Measurements from ENCODE around the gene C14orf39. TPM values are rescaled to one million over a fixed set of nuclear protein-coding genes. Genes with fewer than 3 reads are reported as not detected.

C14orf39 gene
- total and polyA plus RNA-seq, 2 of the 8 experiments (the other 6 are each of a cell fraction or from before 2014, with no cell fraction given) = 0.18 to 1.2 TPM

DNA sequence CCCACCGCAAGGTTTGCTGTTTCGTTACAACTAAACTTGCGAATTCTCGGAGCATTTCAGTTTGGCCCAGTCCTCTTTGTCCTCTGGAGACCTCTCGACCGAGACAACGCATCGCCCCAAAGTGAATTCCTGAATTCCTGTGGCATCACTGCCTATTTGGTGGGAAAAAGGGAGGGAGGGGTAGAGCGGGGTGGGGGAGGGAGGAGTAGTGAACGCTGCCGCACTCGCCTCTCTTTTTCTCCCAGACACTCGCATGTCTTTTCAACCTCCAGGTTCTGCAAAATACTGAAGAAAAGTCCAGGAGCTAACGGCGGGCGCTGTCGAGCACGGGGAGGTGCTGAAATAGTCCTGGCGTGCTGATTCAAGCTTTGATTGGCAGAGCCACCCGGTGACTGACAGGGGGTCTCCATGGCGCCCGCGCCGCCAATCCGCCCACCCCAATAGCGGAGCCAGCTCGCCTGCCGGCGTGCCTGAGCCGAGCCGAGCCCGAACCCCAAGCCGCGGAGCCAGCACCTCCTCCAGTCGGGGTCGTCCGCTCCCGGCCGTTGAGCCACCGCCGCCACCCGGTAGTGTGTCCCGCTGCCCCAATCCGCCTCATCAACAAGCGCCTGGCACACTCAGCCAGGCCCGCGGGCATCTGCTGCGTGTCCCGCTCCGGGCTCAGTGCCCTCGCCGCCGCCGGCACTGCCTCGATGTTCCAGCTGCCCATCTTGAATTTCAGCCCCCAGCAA, 23.0 kb upstream of the C14orf39 start, which contains the start of gene SIX6:
TSS of gene SIX6 (plus strand) at position 440 of the 731 bp plus-strand sequence. CDS start at position 693, 253 bp downstream.
- peak; percentile 73 for FAIRE-seq
- peaks cover 79 to 99% (median 91%) of the 10 kb centered on the region in 4 experiments for H3K27me3 ChIP-seq (replicated peaks in 1 of 4; ENCODE audit: control insufficient read depth in 3 of 4, extremely low read depth in 1 of 4, insufficient read depth in 3 of 4, low read length in 3 of 4)
- H3K4me1 ChIP-seq (replicated peaks in 1 of 4; ENCODE audit: control insufficient read depth in 3 of 4, insufficient read depth in 4 of 4, low read length in 3 of 4) = peaks cover 17 to 48% (median 24%) of the 10 kb centered on the region in 4 experiments
- H4K5ac ChIP-seq (ENCODE audit: insufficient read length, low read depth, low read length) = no peak within 1 kb of the TSS
- peak in 1 of 2 experiments; percentile 89 for DNase-seq (ENCODE audit: low read depth in 1 of 2, low spot score in 2 of 2)
- H3K9me3 ChIP-seq (ENCODE audit: insufficient read depth in 2 of 2, low read depth in 1 of 2, low read length in 1 of 2) = no peaks in the 10 kb centered on the region
- no peak within 1 kb of the TSS for H3K23ac ChIP-seq (ENCODE audit: insufficient read length)
- H3K23me2 ChIP-seq (ENCODE audit: low read depth, low read length) = peaks cover 7% of the 10 kb centered on the region; the same call in 1 of the 2 replicates
- peak within 1 kb of the TSS; percentile 84; the same call in 1 of the 2 replicates for H2BK15ac ChIP-seq (ENCODE audit: low read length)
- no peak within 1 kb of the TSS for H2AK5ac ChIP-seq (ENCODE audit: low read depth, low read length)
- H4K8ac ChIP-seq (ENCODE audit: extremely low read depth, insufficient read depth, low read length) = peak within 1 kb of the TSS; percentile 71
- peaks cover 0 to 25% of the 10 kb centered on the region in 2 experiments for H4K20me1 ChIP-seq (replicated peaks in 1 of 2; ENCODE audit: control insufficient read depth in 1 of 2, insufficient read depth in 2 of 2, low read length in 2 of 2)
- peak within 1 kb of the TSS; percentile 78 to 88 for H3K4me2 ChIP-seq (ENCODE audit: insufficient read depth in 1 of 2, low read depth in 2 of 2, low read length in 2 of 2)
- no peak within 1 kb of the TSS for H2AFZ ChIP-seq (ENCODE audit: low read length)
- H3K9ac ChIP-seq (replicated peaks in 1 of 4; ENCODE audit: extremely low read depth in 1 of 4, low read depth in 3 of 4, low read length in 3 of 4) = no peak within 1 kb of the TSS
- H3K36me3 ChIP-seq (ENCODE audit: control insufficient read depth in 2 of 4, insufficient read depth in 4 of 4, low read length in 3 of 4) = peaks cover 0 to 8% (median 0%) of the 10 kb centered on the region in 4 experiments; a peak in 1 of 8 replicates
- no peak within 1 kb of the TSS for H3K56ac ChIP-seq (replicated peaks; ENCODE audit: insufficient read length, low read depth, low read length)
- no peaks in the 10 kb centered on the region for H3K79me2 ChIP-seq (ENCODE audit: control insufficient read depth in 1 of 2, insufficient read depth in 2 of 2, low read length in 2 of 2)
- H3K14ac ChIP-seq (ENCODE audit: insufficient read length) = no peak within 1 kb of the TSS
- ChIA-PET POLR2A (ENCODE audit: partially characterized antibody) (interaction anchor here (1.0 to 1.5 kb wide), 3 partner anchors 144 to 258 kb away, joined by 3 to 5 read pairs (median 3); no protein-coding TSS in a partner anchor), CTCF (ENCODE audit: partially characterized antibody) (interaction anchor here (0.6 to 1.5 kb wide), 8 partner anchors 26 to 325 kb away, joined by 3 to 4 read pairs (median 4); no protein-coding TSS in a partner anchor)
- H3K4me3 ChIP-seq (ENCODE audit: extremely low read depth in 1 of 4, insufficient read depth in 2 of 4, low read depth in 3 of 4, low read length in 4 of 4) = peak within 1 kb of the TSS; percentile 23 to 57 (median 48); a peak in 7 of 8 replicates
- no peak within 1 kb of the TSS for H2BK120ac ChIP-seq (replicated peaks; ENCODE audit: low read depth, low read length)
- no peak within 1 kb of the TSS for H3K27ac ChIP-seq (ENCODE audit: low read depth, low read length)
- H3K4ac ChIP-seq (replicated peaks; ENCODE audit: insufficient read length, low read depth, low read length) = peak within 1 kb of the TSS; percentile 47
- H3K79me1 ChIP-seq (ENCODE audit: low read depth, low read length) = no peaks in the 10 kb centered on the region
- no peak within 1 kb of the TSS for H4K91ac ChIP-seq (replicated peaks; ENCODE audit: insufficient read length, low read length)
- H2BK5ac ChIP-seq (ENCODE audit: low read depth, low read length) = no peak within 1 kb of the TSS; the same call in 1 of the 2 replicates
- WGBS, 2 experiments (ENCODE audit: extremely low coverage in 1 of 2, insufficient coverage in 1 of 2, insufficient read length in 1 of 2, insufficient replicate concordance in 2 of 2, low coverage in 1 of 2, low lambda C conversion rate in 2 of 2, missing lambda C conversion rate in 1 of 2) = 2% methylated on average over 49 of the region's 55 CpGs; no CpG with 5 or more reads in 1 of the 2 experiments
- H3K18ac ChIP-seq (ENCODE audit: extremely low read depth, low read length) = no peak within 1 kb of the TSS; the same call in 1 of the 2 replicates
- no peak within 1 kb of the TSS for H2BK20ac ChIP-seq (ENCODE audit: low read length)
- H2BK12ac ChIP-seq (ENCODE audit: low read depth, low read length) = peak within 1 kb of the TSS; percentile 12
- no peak for TF ChIP-seq HDAC6 (IDR thresholded peaks at IDR 0.05; ENCODE audit: low read depth, low read length)
- no peak for TF ChIP-seq SP2 (IDR thresholded peaks at IDR 0.05; ENCODE audit: low read length)
- 0 out of 3 replicates have a peak, but pooled peaks of 1 of the 2 experiments have one; percentile 12 for TF ChIP-seq EP300 (IDR thresholded peaks at IDR 0.05; ENCODE audit: borderline replicate concordance in 1 of 2, low read depth in 2 of 2, low read length in 2 of 2)
- TF ChIP-seq BACH1 (IDR thresholded peaks at IDR 0.05; ENCODE audit: low read length) = no peak
- no peak for TF ChIP-seq JUN (IDR thresholded peaks at IDR 0.05; ENCODE audit: low read depth, low read length)
- TF ChIP-seq NANOG (IDR thresholded peaks at IDR 0.05; ENCODE audit: insufficient read depth, low read depth, low read length, poor library complexity, severe bottlenecking) = no peak
- no peak for TF ChIP-seq TCF12 (IDR thresholded peaks at IDR 0.05; ENCODE audit: low read depth, low read length)
- no peak for TF ChIP-seq TAF7 (optimal IDR thresholded peaks at IDR 0.05; ENCODE audit: borderline replicate concordance, low read depth, low read length)
- TF ChIP-seq EGR1 (IDR thresholded peaks at IDR 0.05; ENCODE audit: borderline replicate concordance, low read depth, low read length) = no peak
- TF ChIP-seq CHD1 (IDR thresholded peaks at IDR 0.05; ENCODE audit: low read depth, low read length) = no peak
- TF ChIP-seq SIRT6 (IDR thresholded peaks at IDR 0.05; ENCODE audit: low read length) = no peak
- 0 out of 2 replicates have a peak, but pooled peaks have one; percentile 27 for TF ChIP-seq GABPA (IDR thresholded peaks at IDR 0.05; ENCODE audit: borderline replicate concordance, insufficient read depth, low read length)

Data from H1 (cell line).